Measurements from ENCODE around the gene MAGIX. TPM values are rescaled to one million over a fixed set of nuclear protein-coding genes. Genes with fewer than 3 reads are reported as not detected.
A peak's percentile ranks its signal among the peaks of the same experiment; 100 is the strongest.

MAGIX gene
- total RNA-seq, 5 donors from 2014 or later (not counting 1 experiment from before 2014, with no cell fraction given): 0.56 to 1.9 (median 1.6) TPM

- no peak overlapping the region for H3K27ac ChIP-seq (ENCODE audit: low read length)
- ChIA-PET CTCF (no interaction called here), POLR2A (no interaction called here)
- no CpG with 5 or more reads among the region's 13 CpGs for WGBS (ENCODE audit: insufficient coverage)
- no peaks in the 10 kb centered on the region for H3K9me3 ChIP-seq
- Mint-ChIP-seq H3K4me1 (peaks cover 17 to 34% (median 31%) of the 10 kb centered on the region in 3 donors), H3K9me3 (no peaks in the 10 kb centered on the region), H3K27me3 (peaks cover 0 to 8% of the 10 kb centered on the region in 2 donors), H3K27ac (no peak overlapping the region), H3K36me3 (peaks cover 3% of the 10 kb centered on the region), H3K4me3 (no peak overlapping the region)
- H3K4me1 ChIP-seq (ENCODE audit: control insufficient read depth in 1 of 2, extremely low read depth in 1 of 2, insufficient read depth in 2 of 2, low read length in 2 of 2): peaks cover 2 to 27% of the 10 kb centered on the region in 2 experiments
- H3K4me3 ChIP-seq (ENCODE audit: control insufficient read depth in 1 of 2, extremely low read depth in 1 of 2, low read length in 1 of 2): no peak overlapping the region
- no peaks in the 10 kb centered on the region for H3K36me3 ChIP-seq (ENCODE audit: control insufficient read depth in 2 of 2, extremely low read depth in 1 of 2, insufficient read depth in 1 of 2, low read length in 1 of 2)
- peaks cover 0 to 6% of the 10 kb centered on the region in 2 experiments for H3K27me3 ChIP-seq (replicated peaks in 1 of 2; ENCODE audit: control insufficient read depth in 2 of 2, extremely low read depth in 1 of 2, insufficient read depth in 2 of 2, low read length in 1 of 2)
- ATAC-seq (replicated peaks in 1 of 4) (no peak), DNase-seq (no peak)
Measured at GRCh38 chrX:49197543-49198087, 35.1 kb downstream of the MAGIX start.

DNA sequence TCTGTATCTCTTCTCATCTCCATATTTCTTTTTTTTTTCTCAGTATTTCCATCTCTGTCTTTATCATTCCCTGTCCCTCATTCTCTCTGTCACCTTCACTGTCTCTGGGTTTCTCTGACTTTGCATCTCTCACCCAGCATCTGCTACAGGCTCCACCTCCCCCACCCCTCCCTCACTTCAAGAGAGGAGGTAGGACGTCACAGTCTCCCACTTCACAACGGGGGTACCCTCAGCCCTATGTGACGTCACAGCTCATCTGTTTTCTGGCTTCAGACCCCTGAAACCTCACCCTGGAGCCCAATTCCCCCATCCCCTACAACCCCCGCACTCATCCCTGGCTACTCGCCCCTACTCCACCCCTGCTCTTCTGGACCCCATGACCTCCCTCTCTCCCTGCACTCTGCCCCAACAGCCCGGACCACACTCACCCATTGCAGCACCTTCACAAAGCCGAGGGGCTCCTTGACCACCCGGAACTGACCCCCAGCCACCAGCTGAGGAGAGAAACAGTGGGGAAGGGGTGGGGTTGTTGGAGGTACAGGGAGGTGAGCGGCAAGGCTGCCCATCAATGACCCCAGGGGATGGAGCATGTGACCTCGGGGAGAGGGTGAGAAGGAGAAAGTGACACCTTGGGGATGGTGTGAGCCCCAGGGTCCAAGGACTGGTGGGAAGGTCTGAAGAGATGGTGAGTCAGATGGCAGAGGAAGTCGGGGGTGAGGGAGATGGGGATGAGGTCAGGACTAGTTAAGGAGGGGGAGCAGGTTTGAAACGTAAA is 36.2 kb downstream of the MAGIX start:
- 40% methylated on average over 5 of the region's 12 CpGs for WGBS (ENCODE audit: insufficient coverage)
- Histone ChIP-seq H3K4me1 (ENCODE audit: control insufficient read depth in 1 of 2, extremely low read depth in 1 of 2, insufficient read depth in 2 of 2, low read length in 2 of 2) (peaks cover 2 to 19% of the 10 kb centered on the region in 2 experiments), H3K27ac (ENCODE audit: low read length) (no peak overlapping the region), H3K36me3 (ENCODE audit: control insufficient read depth in 2 of 2, extremely low read depth in 1 of 2, insufficient read depth in 1 of 2, low read length in 1 of 2) (no peaks in the 10 kb centered on the region), H3K9me3 (no peaks in the 10 kb centered on the region), H3K4me3 (ENCODE audit: control insufficient read depth in 1 of 2, extremely low read depth in 1 of 2, low read length in 1 of 2) (no peak overlapping the region), H3K27me3 (replicated peaks in 1 of 2; ENCODE audit: control insufficient read depth in 2 of 2, extremely low read depth in 1 of 2, insufficient read depth in 2 of 2, low read length in 1 of 2) (peaks cover 0 to 6% of the 10 kb centered on the region in 2 experiments)
- Mint-ChIP-seq H3K36me3 (peaks cover 5% of the 10 kb centered on the region), H3K4me1 (peaks cover 9 to 23% (median 20%) of the 10 kb centered on the region in 3 donors), H3K27me3 (peaks cover 0 to 7% of the 10 kb centered on the region in 2 donors), H3K27ac (no peak overlapping the region), H3K9me3 (no peaks in the 10 kb centered on the region), H3K4me3 (peak overlapping the region in 1 of 3 donors; percentile 11)
- DNase-seq (no peak), ATAC-seq (replicated peaks in 1 of 4) (no peak)
- CTCF ChIA-PET: no interaction called here
- POLR2A ChIA-PET: no interaction called here

DNA sequence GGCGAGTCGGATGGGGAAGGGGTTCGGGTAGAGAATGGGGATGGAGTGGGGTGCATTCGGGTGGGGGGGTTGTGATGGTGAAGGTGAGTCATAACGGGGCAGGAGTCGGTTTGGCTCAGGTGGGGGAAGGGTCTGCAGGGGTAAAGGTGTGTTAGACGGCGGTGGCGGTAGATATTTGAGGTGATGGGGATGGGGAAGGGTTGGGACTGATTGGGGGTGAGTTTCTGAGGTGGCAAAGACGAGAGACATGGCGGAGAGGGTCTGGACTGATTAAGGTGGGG is 36.7 kb downstream of the MAGIX start:
- Histone ChIP-seq H3K9me3 (no peaks in the 10 kb centered on the region), H3K4me1 (ENCODE audit: control insufficient read depth in 1 of 2, extremely low read depth in 1 of 2, insufficient read depth in 2 of 2, low read length in 2 of 2) (peaks cover 2 to 19% of the 10 kb centered on the region in 2 experiments), H3K27me3 (replicated peaks in 1 of 2; ENCODE audit: control insufficient read depth in 2 of 2, extremely low read depth in 1 of 2, insufficient read depth in 2 of 2, low read length in 1 of 2) (peaks cover 0 to 6% of the 10 kb centered on the region in 2 experiments), H3K36me3 (ENCODE audit: control insufficient read depth in 2 of 2, extremely low read depth in 1 of 2, insufficient read depth in 1 of 2, low read length in 1 of 2) (no peaks in the 10 kb centered on the region), H3K4me3 (ENCODE audit: control insufficient read depth in 1 of 2, extremely low read depth in 1 of 2, low read length in 1 of 2) (no peak overlapping the region), H3K27ac (ENCODE audit: low read length) (no peak overlapping the region)
- DNase-seq (no peak), ATAC-seq (replicated peaks in 1 of 4) (no peak)
- POLR2A ChIA-PET: no interaction called here
- Mint-ChIP-seq H3K4me1 (peaks cover 8 to 20% (median 17%) of the 10 kb centered on the region in 3 donors), H3K9me3 (no peaks in the 10 kb centered on the region), H3K4me3 (peak overlapping the region in 2 of 3 donors; percentile 11 to 13), H3K27ac (no peak overlapping the region), H3K27me3 (peaks cover 0 to 5% of the 10 kb centered on the region in 2 donors), H3K36me3 (peaks cover 7% of the 10 kb centered on the region)
- 16% methylated on average over 7 of the region's 11 CpGs for WGBS (ENCODE audit: insufficient coverage)
- CTCF ChIA-PET: no interaction called here

DNA sequence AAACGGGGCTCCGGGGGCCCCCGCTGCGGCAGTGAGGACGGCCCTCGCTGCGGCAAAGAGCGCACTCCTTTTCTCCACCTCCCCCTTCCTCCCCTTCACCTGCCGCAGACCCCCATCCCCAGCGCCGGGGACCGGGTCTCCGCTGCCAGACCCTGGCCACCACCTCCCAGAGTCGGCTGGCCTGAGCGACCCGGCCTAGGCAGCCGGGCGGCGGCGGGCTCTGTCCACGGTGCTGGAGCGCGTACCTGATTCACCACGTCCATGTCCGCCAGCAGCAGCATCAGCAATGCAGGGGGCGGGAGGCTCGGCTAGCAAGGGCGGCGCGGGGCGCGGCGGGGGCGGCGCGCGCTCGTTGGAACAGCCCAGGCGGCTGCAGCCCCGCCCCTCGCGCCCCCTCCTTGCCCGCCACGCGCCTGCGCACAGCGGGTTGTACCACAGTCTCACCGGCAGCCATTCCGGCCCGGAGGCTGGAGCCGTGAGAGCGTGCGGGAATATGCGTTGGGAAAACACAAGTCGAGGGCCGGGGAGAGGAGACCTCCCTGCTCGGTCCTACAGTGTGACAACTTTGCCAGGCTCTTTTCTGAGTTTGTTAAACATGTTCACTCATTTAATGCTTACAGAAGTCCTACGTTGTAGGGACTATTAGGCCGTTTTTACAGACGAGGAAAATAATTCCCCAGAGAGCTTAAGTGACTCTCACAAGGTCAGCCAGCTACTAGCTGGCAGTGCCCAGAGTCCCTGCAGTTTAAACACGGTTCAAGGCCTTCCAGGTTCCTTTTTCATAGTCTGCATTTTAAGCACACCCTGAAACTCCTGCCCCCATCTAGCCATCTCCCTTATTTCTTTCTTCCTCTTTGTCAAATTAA is 37.6 kb downstream of the MAGIX start, which contains the start of gene SYP:
Gene SYP (minus strand): TSS at position 288 of the 866 bp plus-strand sequence. CDS start 7 bp downstream, at position 281.
- CTCF ChIA-PET: no interaction called here
- Mint-ChIP-seq H3K9me3 (no peaks in the 10 kb centered on the region), H3K4me1 (peaks cover 8 to 20% (median 17%) of the 10 kb centered on the region in 3 donors), H3K27me3 (peaks cover 0 to 5% of the 10 kb centered on the region in 2 donors), H3K27ac (peak within 1 kb of the TSS; percentile 74 to 81), H3K36me3 (peaks cover 7% of the 10 kb centered on the region), H3K4me3 (peak within 1 kb of the TSS; percentile 11 to 60 (median 51))
- 0% methylated on average over 11 of the region's 61 CpGs for WGBS (ENCODE audit: insufficient coverage)
- POLR2A ChIA-PET: interaction anchor here in 1 of 2 donors (0.8 kb wide), 1 partner anchor 69 kb away, joined by 3 read pairs; the partner anchor contains the start of gene PPP1R3F
- Histone ChIP-seq H3K9me3 (no peaks in the 10 kb centered on the region), H3K4me1 (ENCODE audit: control insufficient read depth in 1 of 2, extremely low read depth in 1 of 2, insufficient read depth in 2 of 2, low read length in 2 of 2) (peaks cover 2 to 19% of the 10 kb centered on the region in 2 experiments), H3K4me3 (ENCODE audit: control insufficient read depth in 1 of 2, extremely low read depth in 1 of 2, low read length in 1 of 2) (peak within 1 kb of the TSS; percentile 4 to 49), H3K27ac (ENCODE audit: low read length) (peak within 1 kb of the TSS; percentile 66), H3K27me3 (replicated peaks in 1 of 2; ENCODE audit: control insufficient read depth in 2 of 2, extremely low read depth in 1 of 2, insufficient read depth in 2 of 2, low read length in 1 of 2) (peaks cover 0 to 6% of the 10 kb centered on the region in 2 experiments), H3K36me3 (ENCODE audit: control insufficient read depth in 2 of 2, extremely low read depth in 1 of 2, insufficient read depth in 1 of 2, low read length in 1 of 2) (no peaks in the 10 kb centered on the region)
- peak; percentile 96 to 99 (median 98) for ATAC-seq (replicated peaks in 1 of 4)
- peak; percentile 71 to 92 (median 82) for DNase-seq

- H3K4me3 Mint-ChIP-seq: no peak overlapping the region
- H3K36me3 ChIP-seq (ENCODE audit: control insufficient read depth in 2 of 2, extremely low read depth in 1 of 2, insufficient read depth in 1 of 2, low read length in 1 of 2): no peaks in the 10 kb centered on the region
- H3K4me3 ChIP-seq (ENCODE audit: control insufficient read depth in 1 of 2, extremely low read depth in 1 of 2, low read length in 1 of 2): no peak overlapping the region
- ChIA-PET POLR2A (no interaction called here), CTCF (interaction anchor here in 1 of 2 donors (1.1 kb wide), 1 partner anchor 10 kb away, joined by 4 read pairs; no protein-coding TSS in a partner anchor)
- H3K27me3 ChIP-seq (replicated peaks in 1 of 2; ENCODE audit: control insufficient read depth in 2 of 2, extremely low read depth in 1 of 2, insufficient read depth in 2 of 2, low read length in 1 of 2): peaks cover 0 to 8% of the 10 kb centered on the region in 2 experiments
- H3K4me1 ChIP-seq (ENCODE audit: control insufficient read depth in 1 of 2, extremely low read depth in 1 of 2, insufficient read depth in 2 of 2, low read length in 2 of 2): peaks cover 2 to 19% of the 10 kb centered on the region in 2 experiments
- H3K9me3 Mint-ChIP-seq: no peaks in the 10 kb centered on the region
- no CpG with 5 or more reads among the region's 2 CpGs for WGBS (ENCODE audit: insufficient coverage)
- no peak for DNase-seq
- peaks cover 8 to 18% (median 17%) of the 10 kb centered on the region in 3 donors for H3K4me1 Mint-ChIP-seq
- H3K9me3 ChIP-seq: no peaks in the 10 kb centered on the region
- no peak overlapping the region for H3K27ac ChIP-seq (ENCODE audit: low read length)
- H3K27ac Mint-ChIP-seq: no peak overlapping the region
- H3K36me3 Mint-ChIP-seq: peaks cover 3% of the 10 kb centered on the region
- no peak for ATAC-seq (replicated peaks in 1 of 4)
- H3K27me3 Mint-ChIP-seq: peaks cover 0 to 5% of the 10 kb centered on the region in 2 donors
Measured at GRCh38 chrX:49202022-49202421, 39.5 kb downstream of the MAGIX start.

- H3K4me3 Mint-ChIP-seq: no peak overlapping the region
- peaks cover 3 to 11% (median 11%) of the 10 kb centered on the region in 3 donors for H3K4me1 Mint-ChIP-seq
- H3K27ac Mint-ChIP-seq: no peak overlapping the region
- H3K9me3 ChIP-seq: no peaks in the 10 kb centered on the region
- 100% methylated on average over 2 of the region's 3 CpGs for WGBS (ENCODE audit: insufficient coverage)
- H3K36me3 ChIP-seq (ENCODE audit: control insufficient read depth in 2 of 2, extremely low read depth in 1 of 2, insufficient read depth in 1 of 2, low read length in 1 of 2): no peaks in the 10 kb centered on the region
- no peak overlapping the region for H3K4me3 ChIP-seq (ENCODE audit: control insufficient read depth in 1 of 2, extremely low read depth in 1 of 2, low read length in 1 of 2)
- ChIA-PET CTCF (no interaction called here), POLR2A (no interaction called here)
- H3K36me3 Mint-ChIP-seq: peaks cover 3% of the 10 kb centered on the region
- ATAC-seq (replicated peaks in 1 of 4) (no peak), DNase-seq (no peak)
- peaks cover 0 to 8% of the 10 kb centered on the region in 2 experiments for H3K27me3 ChIP-seq (replicated peaks in 1 of 2; ENCODE audit: control insufficient read depth in 2 of 2, extremely low read depth in 1 of 2, insufficient read depth in 2 of 2, low read length in 1 of 2)
- no peaks in the 10 kb centered on the region for H3K9me3 Mint-ChIP-seq
- H3K27me3 Mint-ChIP-seq: no peaks in the 10 kb centered on the region
- H3K27ac ChIP-seq (ENCODE audit: low read length): no peak overlapping the region
- peaks cover 2 to 18% of the 10 kb centered on the region in 2 experiments for H3K4me1 ChIP-seq (ENCODE audit: control insufficient read depth in 1 of 2, extremely low read depth in 1 of 2, insufficient read depth in 2 of 2, low read length in 2 of 2)
Measured at GRCh38 chrX:49203536-49203935, 41.0 kb downstream of the MAGIX start.

Data from T-cell (primary cell).